ENCODE results near the gene SDC1.
"Not testable (repeated sequence)": the region's sequence is repeated elsewhere in the genome, so short reads cannot be mapped to it uniquely, and the experiment has no call there.

SDC1 gene

GRCh38 chr2:20196657-20197161 lies 28.2 kb downstream of the SDC1 start:
- no peak for DNase-seq (ENCODE audit: low spot score)

- no peak for DNase-seq (ENCODE audit: low spot score)
Observed at GRCh38 chr2:20196053-20196656, 28.8 kb downstream of the SDC1 start.

- DNase-seq (ENCODE audit: low spot score), result no peak
Observed at GRCh38 chr2:20195431-20196033, 29.4 kb downstream of the SDC1 start.

- DNase-seq (ENCODE audit: low spot score), result not testable (repeated sequence)
Observed at GRCh38 chr2:20195016-20195411, 29.9 kb downstream of the SDC1 start.

- DNase-seq (ENCODE audit: low spot score), result no peak
Observed at GRCh38 chr2:20194097-20195015, 30.6 kb downstream of the SDC1 start.

GRCh38 chr2:20193185-20193584 lies 31.7 kb downstream of the SDC1 start:
- DNase-seq (ENCODE audit: low spot score), result no peak

- no peak for DNase-seq (ENCODE audit: low spot score)
Observed at GRCh38 chr2:20192781-20193180, 32.1 kb downstream of the SDC1 start.

GRCh38 chr2:20191714-20192569 lies 33.0 kb downstream of the SDC1 start:
- DNase-seq (ENCODE audit: low spot score), result no peak

GRCh38 chr2:20190876-20191713 lies 33.8 kb downstream of the SDC1 start:
- no peak for DNase-seq (ENCODE audit: low spot score)

GRCh38 chr2:20190170-20190569 lies 34.8 kb downstream of the SDC1 start:
- DNase-seq (ENCODE audit: low spot score), result no peak

GRCh38 chr2:20189299-20189931 lies 35.5 kb downstream of the SDC1 start:
- DNase-seq (ENCODE audit: low spot score), result no peak

GRCh38 chr2:20188851-20189250 lies 36.1 kb downstream of the SDC1 start:
- DNase-seq (ENCODE audit: low spot score), result no peak

GRCh38 chr2:20188201-20188600 lies 36.7 kb downstream of the SDC1 start:
- DNase-seq (ENCODE audit: low spot score), result no peak

GRCh38 chr2:20187331-20187730 lies 37.6 kb downstream of the SDC1 start:
- DNase-seq (ENCODE audit: low spot score), result no peak

- DNase-seq (ENCODE audit: low spot score), result no peak
Observed at GRCh38 chr2:20186855-20187187, 38.1 kb downstream of the SDC1 start.

- peak; percentile 57 for DNase-seq (ENCODE audit: low spot score)
Observed at GRCh38 chr2:20186078-20186854, 38.7 kb downstream of the SDC1 start.

- DNase-seq (ENCODE audit: low spot score), result peak; percentile 15
Observed at GRCh38 chr2:20185176-20186022, 39.5 kb downstream of the SDC1 start.

GRCh38 chr2:20184067-20184938 lies 40.6 kb downstream of the SDC1 start:
- no peak for DNase-seq (ENCODE audit: low spot score)
